Tibial nerve (tissue), 4 donors: Measurements from ENCODE around the gene HOXB7. TPM values are rescaled to one million over a fixed set of nuclear protein-coding genes. Genes with fewer than 3 reads are reported as not detected.

Experiments
- DNase-seq, 2 donors: peaks; one replicate each; pipeline ENCODE4 v3.0.0-alpha.2; 2019; ENCODE audit warnings: low spot score in 2 of 2
- H3K27ac ChIP-seq, 4 donors: fragments of 200-600 bp; sonication (generic) in 3 of 4; one replicate each; pipeline ENCODE4 v1.5.1; 2017 to 2019; ENCODE audit warnings: mild to moderate bottlenecking in 1 of 4
- H3K27me3 ChIP-seq, 2 donors: fragments of 200-600 bp; sonication (generic) in 1 of 2; one replicate each; pipeline versions ENCODE4 v1.5.1 to v1.6.0; 2017 to 2019
- H3K36me3 ChIP-seq, 3 donors: fragments of 200-600 bp; sonication (generic); one replicate each; pipeline ENCODE4 v1.5.1; 2018 to 2019
- H3K4me1 ChIP-seq, 4 donors: fragments of 200-600 bp; sonication (generic) in 3 of 4; one replicate each; pipeline ENCODE4 v1.5.1; 2017 to 2019
- H3K4me3 ChIP-seq, 4 donors: fragments of 200-600 bp; sonication (generic) in 3 of 4; one replicate each; pipeline ENCODE4 v1.5.1; 2017 to 2019; ENCODE audit warnings: mild to moderate bottlenecking in 1 of 4, moderate library complexity in 1 of 4
- H3K9me3 ChIP-seq, 4 donors: fragments of 200-600 bp; sonication (generic) in 3 of 4; one replicate each; pipeline ENCODE4 v1.5.1; 2017 to 2019
- EP300 ChIP-seq, 2 donors: sonication (generic); formaldehyde crosslinking; IDR thresholded peaks; one replicate each; pipeline ENCODE4 v1.6.1; 2017; ENCODE audit warnings: antibody characterized with exemption in 2 of 2, mild to moderate bottlenecking in 1 of 2
- POLR2A ChIP-seq, 2 donors: fragments of 450-650 bp; IDR thresholded peaks; one replicate each; pipeline ENCODE4 v1.6.1; 2017; ENCODE audit warnings: antibody characterized with exemption in 2 of 2, mild to moderate bottlenecking in 2 of 2, moderate library complexity in 2 of 2
- WGBS, 2 donors: methylation state at CpG; one replicate each; pipeline ENCODE4 v1.1.5; 2018; 5-methylcytosine and 5-hydroxymethylcytosine counted together
- total RNA-seq, 4 donors: library from RNA; depleted of rRNA; stranded (reverse); fragments of >200 nt; gene quantifications; one replicate each; pipeline ENCODE4 v1.1.0, GENCODE V29; 2016
- TF ChIP-seq, protein P1 (sequence below), 5 experiments: fragments of 200-600 bp in 3 of 5; fragments of 450-650 bp in 2 of 5; sonication (generic) in 3 of 5; IDR thresholded peaks; one replicate each; pipeline ENCODE4 v1.5.1; 2016 to 2019; ENCODE audit warnings: antibody characterized with exemption in 5 of 5, mild to moderate bottlenecking in 3 of 5, moderate library complexity in 2 of 5

The HOXB7 gene
- total RNA-seq, 4 donors from 2014 or later, result 1.8 to 4.0 (median 2.3) TPM

DNA sequence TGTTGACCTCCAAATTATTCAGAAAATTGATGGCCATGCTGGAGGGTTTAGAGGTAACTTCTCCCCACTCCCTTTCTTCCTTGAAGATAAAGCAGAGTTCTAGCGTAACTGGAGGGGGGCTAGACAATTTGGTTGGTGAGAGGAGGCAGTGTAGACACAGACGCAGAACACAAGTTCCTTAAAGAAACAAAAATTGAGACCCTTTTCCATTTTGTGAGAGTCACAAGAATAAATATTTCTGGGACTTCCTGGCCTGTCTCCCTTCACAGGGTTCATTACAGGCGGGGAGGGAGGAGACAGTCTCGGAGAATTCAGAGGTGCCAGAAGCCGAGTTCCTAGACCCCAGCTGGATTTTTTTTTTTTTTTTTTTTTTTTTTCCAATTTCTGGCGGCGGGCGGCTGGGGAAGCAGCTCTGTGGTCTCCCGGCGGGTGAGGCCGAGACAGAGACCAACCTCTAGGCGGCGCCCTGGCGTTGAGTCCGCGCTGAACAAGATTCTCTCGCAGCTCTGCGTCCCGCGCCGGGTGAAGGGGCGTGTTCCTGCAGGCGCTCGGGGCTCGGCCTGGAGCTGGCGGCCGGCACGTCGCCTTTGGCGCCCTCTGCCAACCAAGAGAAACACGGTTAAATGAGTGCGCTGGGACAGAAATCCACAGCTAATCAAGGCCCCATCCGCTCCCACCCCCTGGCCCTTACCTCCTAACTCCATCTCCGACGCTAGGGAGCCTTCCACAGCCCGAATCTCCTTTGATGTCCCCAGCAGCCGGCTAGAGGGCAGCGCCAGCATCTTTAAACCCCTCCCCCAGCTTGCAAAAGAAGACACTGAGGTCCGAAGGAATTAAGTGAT, 25.6 kb upstream of the HOXB7 start:
- Histone ChIP-seq H3K36me3 (no peaks in the 10 kb centered on the region), H3K27ac (no peak overlapping the region), H3K27me3 (peaks cover 0 to 100% of the 10 kb centered on the region in 2 donors), H3K4me3 (no peak overlapping the region), H3K9me3 (no peaks in the 10 kb centered on the region), H3K4me1 (peaks cover 0 to 15% (median 2%) of the 10 kb centered on the region in 4 donors)
- 5 to 7% methylated on average over 34 to 36 of the region's 39 CpGs for WGBS, 2 donors
- TF ChIP-seq, protein P1, sequence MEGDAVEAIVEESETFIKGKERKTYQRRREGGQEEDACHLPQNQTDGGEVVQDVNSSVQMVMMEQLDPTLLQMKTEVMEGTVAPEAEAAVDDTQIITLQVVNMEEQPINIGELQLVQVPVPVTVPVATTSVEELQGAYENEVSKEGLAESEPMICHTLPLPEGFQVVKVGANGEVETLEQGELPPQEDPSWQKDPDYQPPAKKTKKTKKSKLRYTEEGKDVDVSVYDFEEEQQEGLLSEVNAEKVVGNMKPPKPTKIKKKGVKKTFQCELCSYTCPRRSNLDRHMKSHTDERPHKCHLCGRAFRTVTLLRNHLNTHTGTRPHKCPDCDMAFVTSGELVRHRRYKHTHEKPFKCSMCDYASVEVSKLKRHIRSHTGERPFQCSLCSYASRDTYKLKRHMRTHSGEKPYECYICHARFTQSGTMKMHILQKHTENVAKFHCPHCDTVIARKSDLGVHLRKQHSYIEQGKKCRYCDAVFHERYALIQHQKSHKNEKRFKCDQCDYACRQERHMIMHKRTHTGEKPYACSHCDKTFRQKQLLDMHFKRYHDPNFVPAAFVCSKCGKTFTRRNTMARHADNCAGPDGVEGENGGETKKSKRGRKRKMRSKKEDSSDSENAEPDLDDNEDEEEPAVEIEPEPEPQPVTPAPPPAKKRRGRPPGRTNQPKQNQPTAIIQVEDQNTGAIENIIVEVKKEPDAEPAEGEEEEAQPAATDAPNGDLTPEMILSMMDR (IDR thresholded peaks at IDR 0.05), result peak; percentile 18 to 40 (median 23)
- TF ChIP-seq EP300 (IDR thresholded peaks at IDR 0.05) (no peak), POLR2A (IDR thresholded peaks at IDR 0.05) (no peak)
- DNase-seq, result peak in 1 of 2 donors; percentile 26

DNA sequence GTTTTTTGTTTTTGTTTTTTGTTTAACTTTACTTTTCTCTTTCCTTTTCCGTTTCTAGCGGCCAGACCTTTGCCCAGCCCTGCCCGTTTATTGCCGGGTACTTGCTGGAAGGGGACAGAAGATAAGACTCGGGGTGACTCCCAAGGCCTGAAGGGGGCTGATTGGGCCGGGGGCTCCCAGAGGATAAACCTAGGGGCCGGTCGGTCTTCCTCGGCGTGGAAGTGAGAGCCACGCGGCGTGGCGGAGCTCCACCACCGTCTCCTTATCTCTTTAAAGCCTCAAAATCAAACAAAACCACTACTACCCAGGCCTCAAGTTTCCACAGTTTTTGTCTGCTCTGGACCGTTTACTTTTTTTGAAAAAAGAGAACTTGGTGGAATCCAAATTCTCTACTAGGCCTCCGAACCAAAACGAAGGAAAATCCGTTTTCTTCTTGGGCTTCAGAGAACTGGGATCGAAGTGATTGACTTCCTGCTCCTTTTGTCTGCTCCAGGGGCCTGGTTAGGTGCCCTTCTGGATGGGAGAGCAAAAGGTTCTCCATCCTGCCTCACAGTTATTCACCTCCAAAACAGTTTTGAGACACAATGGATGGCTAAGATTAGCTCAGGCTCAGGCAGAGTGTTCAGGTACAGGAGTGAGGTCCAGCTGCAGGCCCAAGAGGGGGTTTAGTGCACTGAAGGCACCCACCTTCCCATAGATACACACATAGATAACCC, 23.8 kb upstream of the HOXB7 start:
- Histone ChIP-seq H3K4me1 (peaks cover 0 to 15% (median 2%) of the 10 kb centered on the region in 4 donors), H3K27ac (no peak overlapping the region), H3K36me3 (no peaks in the 10 kb centered on the region), H3K9me3 (no peaks in the 10 kb centered on the region), H3K27me3 (peaks cover 0 to 100% of the 10 kb centered on the region in 2 donors), H3K4me3 (no peak overlapping the region)
- WGBS, 2 donors, result 56 to 62% methylated on average over 20 of the region's 20 CpGs
- no peak for TF ChIP-seq POLR2A (IDR thresholded peaks at IDR 0.05)
- TF ChIP-seq EP300 (IDR thresholded peaks at IDR 0.05), result no peak
- TF ChIP-seq, protein P1 (IDR thresholded peaks at IDR 0.05), result no peak
- DNase-seq, result no peak

DNA sequence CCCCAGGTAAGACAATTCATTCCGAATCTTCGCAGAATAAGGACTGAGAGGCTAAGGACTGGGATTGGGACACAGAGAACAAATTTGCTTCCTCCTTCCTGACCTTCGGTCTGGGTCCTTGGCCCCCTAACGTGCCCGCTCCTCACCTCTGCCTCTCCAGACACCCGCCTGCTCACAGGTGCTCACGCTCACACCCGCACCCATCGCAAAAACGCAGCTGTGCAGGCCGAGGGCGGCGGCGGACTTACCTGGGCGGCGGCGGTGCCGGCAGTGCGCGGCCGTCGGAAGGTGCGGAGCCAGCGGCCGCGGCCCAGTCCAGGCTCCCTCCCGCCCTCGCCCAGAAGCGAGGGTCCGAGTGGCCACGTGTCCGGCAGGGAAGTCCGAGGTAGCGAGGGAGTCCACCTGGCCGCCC, 22.5 kb upstream of the HOXB7 start:
- no peaks in the 10 kb centered on the region for H3K9me3 ChIP-seq
- DNase-seq, result no peak
- 37 to 38% methylated on average over 33 to 34 of the region's 35 CpGs for WGBS, 2 donors
- H3K27me3 ChIP-seq, result peaks cover 0 to 100% of the 10 kb centered on the region in 2 donors
- TF ChIP-seq EP300 (IDR thresholded peaks at IDR 0.05) (no peak), POLR2A (IDR thresholded peaks at IDR 0.05) (no peak)
- TF ChIP-seq, protein P1 (IDR thresholded peaks at IDR 0.05), result no peak
- no peaks in the 10 kb centered on the region for H3K36me3 ChIP-seq
- H3K27ac ChIP-seq, result no peak overlapping the region
- H3K4me1 ChIP-seq, result peaks cover 0 to 15% (median 2%) of the 10 kb centered on the region in 4 donors
- no peak overlapping the region for H3K4me3 ChIP-seq

DNA sequence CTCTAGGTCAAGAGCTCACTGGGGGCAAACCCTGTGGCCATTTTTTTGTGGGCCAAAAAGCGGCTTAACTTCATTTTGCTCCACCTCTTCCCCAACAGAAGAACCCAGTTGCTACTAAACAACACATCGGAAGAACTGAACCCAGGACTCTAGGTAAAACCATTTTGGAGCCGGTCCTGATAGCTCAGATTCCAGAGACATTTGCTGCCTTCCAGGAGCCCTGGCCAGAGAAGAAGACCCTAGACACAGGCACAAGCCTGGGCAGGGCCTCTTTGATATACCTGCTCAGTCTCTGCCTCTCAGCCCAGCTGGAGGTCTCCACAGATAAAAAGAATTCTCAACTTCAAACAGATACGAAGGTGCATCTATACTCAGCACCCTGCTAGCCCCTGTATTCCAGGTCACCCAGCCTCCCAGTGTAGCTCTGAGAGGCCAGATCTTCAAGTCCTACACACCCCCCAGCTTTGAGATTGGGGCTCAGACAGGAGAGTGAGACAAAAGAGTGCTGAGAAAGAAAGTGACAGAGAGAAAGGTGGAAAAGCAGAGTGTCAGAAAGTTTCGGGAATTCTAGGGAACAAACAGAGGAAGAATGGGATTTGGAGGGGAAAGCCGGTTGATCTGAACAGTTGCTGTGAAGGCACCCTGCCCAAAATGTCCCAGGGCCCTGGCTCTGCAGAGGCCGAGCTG, 21.9 kb upstream of the HOXB7 start:
- no peak for DNase-seq
- no peak overlapping the region for H3K4me3 ChIP-seq
- 62 to 66% methylated on average over 7 of the region's 7 CpGs for WGBS, 2 donors
- H3K27ac ChIP-seq, result no peak overlapping the region
- H3K4me1 ChIP-seq, result peaks cover 0 to 15% (median 2%) of the 10 kb centered on the region in 4 donors
- TF ChIP-seq POLR2A (IDR thresholded peaks at IDR 0.05) (no peak), EP300 (IDR thresholded peaks at IDR 0.05) (no peak)
- TF ChIP-seq, protein P1 (IDR thresholded peaks at IDR 0.05), result no peak
- no peaks in the 10 kb centered on the region for H3K9me3 ChIP-seq
- H3K36me3 ChIP-seq, result no peaks in the 10 kb centered on the region
- H3K27me3 ChIP-seq, result peaks cover 0 to 100% of the 10 kb centered on the region in 2 donors
